Measurements from ENCODE around the gene NRIP1.

- TF ChIP-seq, protein P1, sequence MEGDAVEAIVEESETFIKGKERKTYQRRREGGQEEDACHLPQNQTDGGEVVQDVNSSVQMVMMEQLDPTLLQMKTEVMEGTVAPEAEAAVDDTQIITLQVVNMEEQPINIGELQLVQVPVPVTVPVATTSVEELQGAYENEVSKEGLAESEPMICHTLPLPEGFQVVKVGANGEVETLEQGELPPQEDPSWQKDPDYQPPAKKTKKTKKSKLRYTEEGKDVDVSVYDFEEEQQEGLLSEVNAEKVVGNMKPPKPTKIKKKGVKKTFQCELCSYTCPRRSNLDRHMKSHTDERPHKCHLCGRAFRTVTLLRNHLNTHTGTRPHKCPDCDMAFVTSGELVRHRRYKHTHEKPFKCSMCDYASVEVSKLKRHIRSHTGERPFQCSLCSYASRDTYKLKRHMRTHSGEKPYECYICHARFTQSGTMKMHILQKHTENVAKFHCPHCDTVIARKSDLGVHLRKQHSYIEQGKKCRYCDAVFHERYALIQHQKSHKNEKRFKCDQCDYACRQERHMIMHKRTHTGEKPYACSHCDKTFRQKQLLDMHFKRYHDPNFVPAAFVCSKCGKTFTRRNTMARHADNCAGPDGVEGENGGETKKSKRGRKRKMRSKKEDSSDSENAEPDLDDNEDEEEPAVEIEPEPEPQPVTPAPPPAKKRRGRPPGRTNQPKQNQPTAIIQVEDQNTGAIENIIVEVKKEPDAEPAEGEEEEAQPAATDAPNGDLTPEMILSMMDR (IDR thresholded peaks at IDR 0.05): no peak
- TF ChIP-seq POLR2AphosphoS5 (IDR thresholded peaks at IDR 0.05) (no peak), POLR2A (IDR thresholded peaks at IDR 0.05) (no peak)
These were observed 79.5 kb downstream of the NRIP1 start for GRCh38 chr21:14985306-14985705.

All from prostate gland (tissue), 2 donors.